ENCODE data around the gene GSTM3.

GSTM3 gene
- 13.0 to 19.7 (median 17.3) reads per million in 3 experiments for total RNA-seq

- no peak for DNase-seq
These were observed at the start of gene GSTM3 for GRCh38 chr1:109740615-109741373. Gene GSTM3, minus strand, starts transcription at chr1:109741038. Its CDS starts 751 bp downstream, at chr1:109740287.

DNA sequence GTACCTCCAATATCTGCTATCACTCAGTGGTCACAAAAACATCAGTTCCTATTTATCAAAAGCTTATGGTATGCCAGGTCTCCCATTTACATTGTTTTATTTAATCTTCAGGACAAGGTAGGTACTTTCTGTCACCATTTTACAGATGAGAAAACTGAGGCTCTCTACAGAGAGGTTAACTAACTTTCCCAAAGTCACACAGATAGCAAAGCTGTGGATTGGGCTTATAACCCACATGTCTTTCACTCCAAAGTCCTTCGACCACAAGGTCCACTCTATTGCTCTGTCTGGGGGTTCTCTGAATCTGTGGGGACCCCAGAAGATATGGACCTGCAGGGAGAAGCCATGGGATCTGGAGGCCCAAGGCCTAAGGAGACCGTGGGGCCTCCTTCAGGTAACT lies 49.5 kb upstream of the GSTM3 start:
- DNase-seq: no peak

GRCh38 chr1:109789551-109790180 lies 48.8 kb upstream of the GSTM3 start:
- no peak for DNase-seq

DNA sequence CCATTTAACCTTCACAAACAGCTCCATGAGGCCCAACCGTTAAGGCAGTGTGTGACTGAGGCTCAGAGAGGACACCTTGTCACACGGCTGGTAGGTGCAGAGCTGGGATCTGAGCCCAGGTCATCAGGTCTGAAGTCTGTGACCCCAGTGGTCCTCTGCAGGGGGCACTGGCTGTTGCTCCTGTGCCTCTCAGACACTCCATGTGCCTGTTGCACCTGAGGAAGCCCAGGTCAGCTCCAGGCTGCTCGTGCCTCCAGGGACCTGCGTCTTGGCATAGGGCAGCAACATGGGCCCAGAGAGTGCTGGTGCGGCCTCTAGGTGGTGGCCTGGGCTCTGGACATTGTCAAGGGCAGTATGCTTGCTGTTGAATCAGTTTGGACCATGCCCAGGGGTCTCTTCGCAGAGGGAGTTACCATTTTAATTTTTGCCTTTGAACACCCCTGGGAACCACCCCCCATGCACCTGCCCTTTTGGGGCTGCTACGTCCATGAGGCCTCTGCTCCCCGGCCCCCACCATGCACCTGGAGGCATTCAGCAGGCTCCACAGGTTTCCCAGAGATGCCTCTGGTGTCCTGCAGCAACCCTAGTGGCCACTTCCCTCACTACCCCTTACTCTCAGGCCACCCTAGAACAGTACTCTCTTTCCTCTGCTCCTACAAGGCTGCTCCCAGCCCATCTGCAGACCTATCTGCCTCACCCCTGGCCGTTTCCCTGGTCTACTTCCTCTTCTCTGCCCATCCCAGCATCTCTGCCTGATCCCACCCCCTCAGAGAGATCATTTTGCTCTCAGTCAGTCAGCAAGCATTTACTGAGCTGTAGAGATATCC lies 48.1 kb upstream of the GSTM3 start:
- DNase-seq: no peak

DNA sequence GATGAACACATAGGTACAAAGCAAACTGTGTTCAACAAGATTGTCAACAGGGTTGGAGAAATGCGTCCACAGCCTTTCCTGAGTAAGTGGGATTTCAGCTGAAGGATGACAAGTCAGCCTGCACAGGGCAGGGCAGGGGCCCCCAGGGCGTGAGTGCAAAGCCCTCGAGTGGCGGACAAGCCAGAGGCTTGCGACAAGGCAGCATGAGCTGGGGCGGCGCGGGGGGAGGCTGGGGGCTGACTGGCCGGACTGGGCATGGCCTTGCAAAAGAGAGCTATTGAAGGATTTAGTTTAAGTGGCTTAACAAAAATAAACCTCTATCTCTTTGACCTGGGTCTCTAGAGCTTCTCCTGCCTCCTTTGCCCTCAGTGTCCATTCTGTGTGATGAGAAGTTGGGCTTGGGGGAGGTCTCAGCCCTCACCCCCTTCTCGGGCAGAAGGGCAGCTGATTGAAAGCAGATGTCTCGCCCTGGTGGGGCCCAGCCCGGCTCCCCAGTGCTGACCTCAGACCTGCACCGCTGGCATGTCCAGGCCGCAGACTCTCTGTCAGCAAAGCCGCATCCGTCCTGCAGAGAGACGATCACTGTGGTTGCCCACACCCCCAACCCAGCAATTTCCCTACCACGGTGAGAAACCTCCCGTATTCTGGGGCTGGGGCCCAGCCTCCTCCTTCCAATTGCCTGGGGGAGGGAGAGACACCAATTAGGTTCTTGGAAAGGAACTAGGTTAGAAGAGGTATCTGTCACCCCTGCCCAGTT lies 47.2 kb upstream of the GSTM3 start:
- DNase-seq: no peak

DNA sequence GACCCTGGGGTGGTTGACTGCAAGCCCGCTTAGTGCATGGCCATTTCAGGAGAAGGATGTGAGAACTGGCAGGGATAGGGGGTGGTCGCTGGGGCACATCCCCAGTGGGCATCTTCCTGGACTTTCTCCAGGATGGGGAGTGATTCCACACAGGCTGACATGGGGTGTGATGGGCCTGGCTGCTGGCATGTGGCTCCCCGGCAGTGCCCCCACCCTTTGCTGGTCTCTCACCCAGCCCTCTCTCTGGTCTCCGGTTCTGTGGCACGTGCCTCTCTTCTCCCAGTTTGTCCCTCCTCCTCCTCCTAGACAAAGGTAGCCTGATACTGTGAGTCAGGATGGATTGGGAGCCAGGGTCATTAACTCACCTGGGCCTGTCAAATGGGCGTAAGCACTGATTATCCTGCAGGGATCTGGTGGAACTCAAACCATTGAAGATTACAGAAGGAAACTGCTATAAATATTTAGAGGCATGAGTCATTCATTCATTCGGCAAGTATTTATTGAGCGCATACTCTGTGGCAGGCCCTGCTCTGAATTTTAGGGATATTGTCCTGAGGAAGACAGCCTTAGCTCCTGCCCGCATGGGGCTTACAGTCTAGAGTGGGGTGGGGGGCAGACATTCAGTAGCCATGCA lies 46.5 kb upstream of the GSTM3 start:
- no peak for DNase-seq

- no peak for DNase-seq
These were observed 45.7 kb upstream of the GSTM3 start for GRCh38 chr1:109786531-109787021.

DNA sequence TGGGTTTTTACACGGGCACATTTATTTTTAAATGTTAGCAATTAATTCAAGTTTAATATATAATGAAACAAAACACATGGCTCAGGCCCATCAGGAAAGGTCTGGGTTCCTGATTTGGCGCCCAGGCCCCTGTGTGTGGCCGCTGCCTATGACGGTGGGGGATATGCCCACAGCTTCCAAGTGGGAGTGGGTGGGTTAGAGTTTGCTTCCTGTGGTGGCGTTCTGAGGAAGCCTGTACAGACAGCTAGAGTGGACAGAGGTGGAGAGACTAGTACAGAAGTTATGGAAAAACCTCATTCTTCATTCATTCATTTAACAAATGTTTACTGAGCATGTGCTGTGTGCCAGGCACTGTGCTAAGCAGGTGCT lies 45.3 kb upstream of the GSTM3 start:
- DNase-seq: no peak

DNA sequence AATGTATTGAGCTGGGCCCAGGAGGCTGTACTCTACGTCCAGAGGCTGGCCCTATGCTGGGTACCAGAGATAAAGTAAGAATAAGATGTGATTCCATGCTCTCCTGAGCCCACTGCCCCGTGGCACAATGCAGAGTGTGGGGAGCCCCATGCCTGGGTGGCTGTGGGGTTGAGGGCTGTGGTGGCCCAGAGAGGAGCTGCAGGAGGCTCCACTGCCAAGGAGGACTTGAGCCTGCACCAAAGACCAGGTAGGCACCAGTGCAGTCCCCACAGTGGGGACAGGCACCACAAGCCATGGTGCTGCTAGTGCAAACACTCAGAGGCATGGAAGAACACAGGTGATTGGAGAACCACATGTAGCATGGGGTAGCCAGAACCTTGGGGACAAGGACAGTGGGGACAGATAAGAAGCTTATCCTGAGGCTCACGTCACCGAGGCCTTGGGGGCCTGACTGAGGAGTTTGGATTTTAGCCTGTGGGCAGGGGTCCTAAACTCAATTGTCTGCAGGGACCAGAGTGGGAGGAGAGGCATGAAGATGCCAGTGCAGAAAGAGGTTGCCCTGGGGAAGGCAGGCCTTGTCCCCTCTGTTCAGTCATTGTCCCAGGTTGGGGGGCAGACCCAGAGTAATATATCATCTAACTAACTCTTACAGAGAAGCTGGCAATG lies 44.7 kb upstream of the GSTM3 start:
- no peak for DNase-seq

- no peak for DNase-seq
These were observed 43.9 kb upstream of the GSTM3 start for GRCh38 chr1:109784551-109785252.

DNA sequence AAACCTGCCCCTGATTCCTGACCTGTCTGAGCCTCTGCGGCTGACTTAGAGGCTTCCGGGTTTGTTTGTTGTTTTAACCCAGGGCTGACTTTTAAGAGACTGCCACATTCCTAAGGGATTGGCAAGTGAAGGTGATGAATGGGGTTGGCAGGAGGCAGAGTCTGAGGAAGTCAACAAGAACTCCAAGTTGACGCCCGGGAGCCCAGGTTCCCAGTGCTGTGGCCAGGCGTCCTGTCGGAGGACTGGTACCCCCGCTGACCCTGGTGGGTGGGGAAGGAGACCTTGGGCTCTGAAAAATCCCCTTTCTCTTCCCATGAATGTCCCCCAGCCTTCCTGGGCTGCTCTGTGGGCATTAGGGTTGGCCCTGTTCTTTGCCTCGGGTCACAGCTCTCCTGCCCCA lies 42.6 kb upstream of the GSTM3 start:
- DNase-seq: no peak

DNA sequence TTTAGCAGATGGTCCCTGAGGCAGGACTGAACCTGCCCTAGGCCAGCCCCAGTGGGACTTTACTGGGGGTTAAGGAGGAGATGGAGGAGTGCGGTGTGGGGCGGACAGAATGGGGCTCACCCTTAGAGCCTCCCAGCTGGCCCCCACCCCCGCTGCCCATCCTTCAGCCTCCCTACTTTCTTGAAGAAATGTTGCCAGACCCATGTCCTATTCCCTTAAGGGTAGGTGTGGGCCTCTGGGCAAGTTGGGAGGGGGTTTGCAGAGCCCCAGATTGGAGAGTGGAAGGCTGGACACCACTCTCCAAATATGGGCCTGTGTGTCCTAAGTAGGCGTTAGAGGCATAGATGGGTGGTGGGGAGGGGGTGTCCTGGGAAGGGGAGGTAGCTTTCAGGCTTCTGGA lies 42.1 kb upstream of the GSTM3 start:
- no peak for DNase-seq

DNA sequence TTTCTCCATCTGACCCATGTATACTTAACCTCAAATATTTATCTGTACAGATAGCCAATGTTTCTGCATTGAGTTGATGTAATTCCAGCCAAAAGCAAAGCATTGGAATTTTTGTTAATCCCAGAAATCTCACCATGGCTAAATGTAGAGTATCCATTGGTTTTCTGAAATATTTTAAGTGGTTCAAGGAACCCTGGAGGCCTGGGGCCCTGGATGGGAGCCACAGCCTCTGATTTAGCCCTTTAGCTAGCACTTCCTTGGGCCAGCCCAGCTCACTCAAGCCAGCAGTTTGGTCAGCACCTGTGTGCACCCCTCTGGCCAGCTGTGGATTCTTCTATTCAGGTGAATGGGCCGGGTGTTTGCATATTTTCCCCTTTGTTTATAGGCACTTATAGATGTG lies 41.7 kb upstream of the GSTM3 start:
- DNase-seq: no peak

GRCh38 chr1:109781806-109782205 lies 41.0 kb upstream of the GSTM3 start:
- DNase-seq: no peak

- no peak for DNase-seq
These were observed 40.1 kb upstream of the GSTM3 start for GRCh38 chr1:109780982-109781381.

DNA sequence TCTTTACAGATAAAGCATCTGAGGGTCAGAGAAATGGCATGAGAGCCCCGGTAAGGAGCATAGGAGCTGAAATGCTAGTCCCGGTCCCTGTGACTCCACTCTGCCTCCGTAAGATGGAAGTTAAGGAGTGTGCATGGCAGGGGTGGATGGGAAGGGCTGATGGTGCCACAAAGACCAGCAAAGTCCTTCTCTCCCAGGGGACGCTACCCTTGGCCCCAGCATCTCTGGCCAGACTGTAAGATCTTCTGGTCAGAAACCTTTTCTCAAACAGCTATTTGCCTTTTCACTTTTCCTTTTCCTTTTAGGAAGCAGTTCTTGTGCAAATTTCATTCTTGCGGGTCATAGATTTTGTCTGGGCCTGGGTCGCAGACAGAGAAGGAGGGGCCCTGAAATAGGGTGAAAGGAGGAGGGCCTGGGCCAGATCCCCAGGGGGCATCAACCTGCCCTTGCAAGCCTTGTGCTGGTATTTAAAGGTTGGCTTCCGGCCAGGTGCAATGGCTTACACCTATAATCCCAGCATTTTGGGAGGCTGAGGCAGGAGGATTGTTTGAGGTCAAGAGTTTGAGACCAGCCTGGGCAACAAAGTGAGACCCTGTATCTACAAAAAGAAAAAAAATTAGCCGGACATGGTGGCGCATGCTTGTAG lies 37.3 kb upstream of the GSTM3 start:
- no peak for DNase-seq

- no peak for DNase-seq
These were observed 36.6 kb upstream of the GSTM3 start for GRCh38 chr1:109777436-109777835.

DNA sequence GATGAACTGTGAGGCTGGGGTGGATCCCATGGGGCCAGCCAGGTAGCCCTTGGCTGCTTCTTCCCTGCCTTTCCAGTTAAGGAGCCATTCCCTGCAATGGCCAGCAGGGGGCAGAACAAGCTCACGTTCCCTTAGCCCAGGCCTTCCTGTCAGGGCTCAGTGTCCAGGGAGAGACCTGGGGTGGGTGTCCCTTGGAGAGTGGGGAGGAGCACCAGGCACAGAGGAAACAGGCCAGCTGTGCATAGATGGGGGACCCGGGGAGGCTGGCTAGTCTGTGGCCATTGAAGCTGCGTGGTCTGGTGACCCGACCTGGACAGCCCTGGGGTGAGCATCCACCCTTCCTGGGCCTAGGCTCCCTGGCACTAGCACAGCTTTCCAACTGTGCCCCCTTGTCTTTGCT lies 36.1 kb upstream of the GSTM3 start:
- DNase-seq: peak; percentile 68

- DNase-seq: no peak
These were observed 35.5 kb upstream of the GSTM3 start for GRCh38 chr1:109776206-109776835.

DNA sequence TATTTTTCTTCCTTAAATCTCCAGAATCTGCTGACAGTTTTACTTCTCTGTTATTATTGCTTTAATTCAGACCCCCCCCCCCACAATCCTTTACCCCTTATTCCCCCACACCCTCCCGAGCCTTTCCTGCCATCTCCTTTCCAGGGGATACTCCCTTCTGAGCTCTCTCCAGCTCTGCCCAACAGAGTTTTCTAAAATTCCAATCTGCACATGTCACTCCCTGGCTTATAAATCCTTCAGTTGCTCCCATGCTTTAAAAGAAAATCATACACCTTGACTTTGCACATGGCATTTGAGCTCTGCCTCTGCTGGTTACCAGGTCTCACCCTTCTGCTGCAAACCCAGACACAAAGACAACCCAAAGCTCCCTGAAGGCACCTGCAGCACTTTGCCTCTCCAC lies 34.6 kb upstream of the GSTM3 start:
- no peak for DNase-seq

Data from central memory CD4-positive, alpha-beta T cell (primary cell).